BLaER1 (cell line): Measurements from ENCODE around the gene ACIN1.
A peak's percentile ranks its signal among the peaks of the same experiment; 100 is the strongest.
"Not testable (repeated sequence)": the region's sequence is repeated elsewhere in the genome, so short reads cannot be mapped to it uniquely, and the experiment has no call there.

Experiments used
- H3K27ac ChIP-seq: shearing (Covaris generic); formaldehyde crosslinking; 2 replicates; pipeline ENCODE4 v1.8.1; 2022
- H3K27me3 ChIP-seq: shearing (Covaris generic); formaldehyde crosslinking; 2 replicates; pipeline ENCODE4 v1.8.1; 2022
- H3K36me3 ChIP-seq: shearing (Covaris generic); formaldehyde crosslinking; 2 replicates; pipeline ENCODE4 v1.8.1; 2022
- H3K4me1 ChIP-seq: shearing (Covaris generic); formaldehyde crosslinking; 2 replicates; pipeline ENCODE4 v1.8.1; 2022
- H3K4me2 ChIP-seq: shearing (Covaris generic); formaldehyde crosslinking; 2 replicates; pipeline ENCODE4 v1.8.1; 2022
- H3K4me3 ChIP-seq: shearing (Covaris generic); formaldehyde crosslinking; 2 replicates; pipeline ENCODE4 v1.8.1; 2022
- H3K9ac ChIP-seq: shearing (Covaris generic); formaldehyde crosslinking; 2 replicates; pipeline ENCODE4 v1.8.1; 2022
- H3K9me3 ChIP-seq: shearing (Covaris generic); formaldehyde crosslinking; 2 replicates; pipeline ENCODE4 v1.8.1; 2022
- H4K20me1 ChIP-seq: shearing (Covaris generic); formaldehyde crosslinking; 2 replicates; pipeline ENCODE4 v1.8.1; 2022
- Cebpa-rat ChIP-seq: shearing (Covaris generic); IDR thresholded peaks from 2 replicates; pipeline ENCODE4 v1.8.1; 2022

The ACIN1 gene

DNA sequence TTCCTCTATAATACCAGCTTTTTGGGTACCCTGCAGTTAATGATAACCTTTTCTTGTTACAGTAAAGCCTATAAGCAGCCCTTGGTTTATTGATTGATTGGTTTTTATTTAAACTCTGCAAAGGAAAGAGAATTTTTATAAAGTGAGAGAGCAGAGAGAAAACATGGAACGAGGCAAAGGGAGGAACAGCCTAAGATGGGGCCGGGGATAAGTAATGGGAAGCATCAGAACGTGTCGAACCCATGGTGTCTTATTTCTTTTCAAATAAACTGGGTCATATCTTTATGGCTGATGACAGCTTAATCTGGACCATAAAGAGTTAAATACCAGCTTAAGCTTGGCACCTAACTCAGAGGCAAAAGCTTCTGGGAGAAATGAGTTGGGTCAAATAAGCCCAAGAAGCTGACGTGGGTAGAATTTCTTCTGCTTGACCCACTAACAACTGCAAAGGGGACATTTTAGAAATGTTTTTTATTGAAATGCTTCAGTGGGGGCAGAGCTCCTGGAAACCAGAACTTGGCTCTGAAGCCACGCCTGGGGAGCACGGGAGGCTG, 73.0 kb downstream of the ACIN1 start:
- no peak overlapping the region for H3K9ac ChIP-seq
- no peaks in the 10 kb centered on the region for H3K4me1 ChIP-seq
- H3K27me3 ChIP-seq, result no peaks in the 10 kb centered on the region
- H4K20me1 ChIP-seq, result peaks cover 20% of the 10 kb centered on the region; the same call in 1 of the 2 replicates
- H3K4me3 ChIP-seq, result no peak overlapping the region
- peaks cover 59% of the 10 kb centered on the region for H3K36me3 ChIP-seq
- H3K27ac ChIP-seq, result no peak overlapping the region
- no peak for TF ChIP-seq Cebpa-rat
- no peaks in the 10 kb centered on the region for H3K9me3 ChIP-seq
- H3K4me2 ChIP-seq, result no peak overlapping the region

DNA sequence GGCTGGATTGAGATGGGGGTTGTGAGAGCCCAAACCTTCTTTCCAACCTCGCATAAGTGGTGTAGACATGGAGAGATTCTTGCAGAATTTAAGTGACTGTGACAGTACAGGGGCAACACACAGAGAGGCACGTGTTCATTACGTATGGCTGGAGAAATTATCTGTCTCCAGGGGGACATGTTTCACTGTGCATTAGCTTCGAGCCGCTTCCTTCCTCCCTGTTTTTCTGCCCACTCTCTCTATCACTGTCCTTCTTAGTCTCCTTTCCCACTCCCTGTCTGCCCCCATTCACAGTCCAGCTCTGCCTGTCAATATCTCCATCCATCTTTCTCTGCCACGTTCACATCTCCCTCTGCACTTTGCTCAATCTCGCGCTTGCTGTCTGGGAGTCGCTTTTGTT, 73.5 kb downstream of the ACIN1 start:
- Histone ChIP-seq H4K20me1 (peaks cover 20% of the 10 kb centered on the region; the same call in 1 of the 2 replicates), H3K4me3 (no peak overlapping the region), H3K9me3 (no peaks in the 10 kb centered on the region), H3K4me1 (no peaks in the 10 kb centered on the region), H3K9ac (no peak overlapping the region), H3K36me3 (peaks cover 54% of the 10 kb centered on the region), H3K4me2 (no peak overlapping the region), H3K27ac (no peak overlapping the region), H3K27me3 (no peaks in the 10 kb centered on the region)
- no peak for TF ChIP-seq Cebpa-rat

DNA sequence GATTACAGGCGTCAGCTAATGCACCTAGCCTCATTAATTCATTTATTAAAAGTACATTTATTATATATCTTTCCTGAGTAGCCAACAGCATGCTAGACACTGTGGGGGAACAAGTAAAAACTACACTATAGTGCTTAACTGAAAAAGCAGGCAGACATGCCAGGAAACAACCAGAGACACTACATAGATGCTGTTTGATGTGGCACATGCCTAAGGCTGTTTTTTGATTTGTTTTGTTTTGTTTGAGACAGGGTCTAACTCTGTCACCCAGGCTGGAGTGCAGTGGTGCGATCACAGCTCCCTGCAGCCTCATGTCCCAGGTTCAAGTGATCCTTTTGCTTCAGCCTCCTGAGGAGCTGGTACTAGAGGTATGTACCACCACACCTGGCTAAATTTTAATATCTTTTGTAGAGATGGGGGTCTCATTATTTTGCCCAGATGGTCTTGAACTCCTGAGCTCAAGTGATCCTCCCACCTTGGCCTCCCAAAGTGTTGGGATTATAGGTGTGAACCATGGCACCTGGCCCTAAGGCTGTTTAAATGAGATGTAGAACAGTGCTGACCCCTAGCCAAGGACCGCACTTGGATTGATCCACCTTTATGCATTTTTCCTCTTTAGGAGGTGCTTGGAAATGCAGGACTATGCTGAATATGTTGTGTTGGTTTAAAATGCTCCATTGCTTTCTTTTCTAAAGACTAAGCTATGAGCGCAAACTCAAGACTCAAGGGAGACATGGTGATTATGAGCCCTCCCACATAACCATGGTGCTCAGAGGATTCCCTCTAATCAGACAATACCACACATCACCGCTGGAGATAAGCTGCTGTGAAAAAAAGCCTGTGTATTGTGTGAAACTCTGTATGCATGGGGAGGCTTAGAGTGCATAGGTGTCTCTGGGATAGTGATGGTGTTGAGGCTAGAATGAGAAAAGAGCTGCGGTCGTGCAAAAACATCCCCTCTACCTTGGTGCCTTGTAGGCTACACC, 74.5 kb downstream of the ACIN1 start:
- Histone ChIP-seq H3K4me2 (no peak overlapping the region), H3K9me3 (no peaks in the 10 kb centered on the region), H4K20me1 (peaks cover 17% of the 10 kb centered on the region; the same call in 1 of the 2 replicates), H3K27me3 (no peaks in the 10 kb centered on the region), H3K9ac (no peak overlapping the region), H3K4me1 (no peaks in the 10 kb centered on the region), H3K27ac (no peak overlapping the region), H3K36me3 (peaks cover 44% of the 10 kb centered on the region), H3K4me3 (no peak overlapping the region)
- no peak for TF ChIP-seq Cebpa-rat

DNA sequence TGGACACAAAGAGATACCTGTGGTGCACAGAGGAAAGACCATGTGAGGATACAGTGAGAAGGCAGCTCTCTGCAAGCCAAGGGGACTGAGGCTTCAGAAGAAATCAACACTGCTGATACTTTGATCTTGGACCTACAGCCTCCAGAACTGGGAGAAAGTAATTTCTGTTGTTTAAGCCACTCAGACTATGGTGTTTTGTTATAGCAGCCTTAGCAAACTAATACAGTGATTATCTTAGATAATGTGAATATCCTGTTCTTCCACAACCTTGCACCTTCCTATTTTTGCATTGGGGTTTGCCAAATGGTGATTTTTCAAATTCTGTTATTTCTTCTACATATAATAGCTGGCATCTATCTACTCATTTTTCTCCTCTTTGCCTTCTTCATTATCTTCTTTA, 76.8 kb downstream of the ACIN1 start:
- peaks cover 20% of the 10 kb centered on the region for H3K36me3 ChIP-seq
- no peaks in the 10 kb centered on the region for H3K27me3 ChIP-seq
- no peak overlapping the region for H3K4me2 ChIP-seq
- no peak for TF ChIP-seq Cebpa-rat
- no peaks in the 10 kb centered on the region for H3K9me3 ChIP-seq
- 0 out of 2 replicates have a peak, but pooled peaks cover 4% of the 10 kb centered on the region for H4K20me1 ChIP-seq
- H3K27ac ChIP-seq, result no peak overlapping the region
- H3K4me3 ChIP-seq, result no peak overlapping the region
- no peak overlapping the region for H3K9ac ChIP-seq
- no peaks in the 10 kb centered on the region for H3K4me1 ChIP-seq

DNA sequence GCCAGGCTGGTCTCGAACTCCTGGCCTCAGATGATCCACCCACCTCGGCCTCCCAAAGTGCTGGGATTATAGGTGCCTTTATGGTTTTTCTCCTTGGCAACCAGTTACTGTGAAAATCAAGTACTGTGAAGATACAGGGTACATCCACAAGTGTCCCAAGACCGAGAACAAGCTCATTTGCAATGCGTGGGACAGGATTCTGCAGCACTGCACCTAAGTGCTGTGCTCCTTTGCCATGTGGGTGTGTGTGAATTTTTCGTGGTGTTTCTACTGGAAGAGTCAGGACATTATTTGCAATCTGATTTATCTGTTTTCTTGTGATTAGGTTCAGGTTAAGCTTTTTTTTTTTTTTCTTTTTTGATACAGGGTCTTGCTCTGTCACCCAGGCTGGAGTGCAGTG, 77.8 kb downstream of the ACIN1 start:
- Histone ChIP-seq H3K27me3 (no peaks in the 10 kb centered on the region), H3K9me3 (no peaks in the 10 kb centered on the region), H3K36me3 (peaks cover 16% of the 10 kb centered on the region), H3K9ac (no peak overlapping the region), H3K27ac (no peak overlapping the region), H3K4me2 (no peak overlapping the region), H3K4me3 (no peak overlapping the region), H4K20me1 (0 out of 2 replicates have a peak, but pooled peaks cover under 1% of the 10 kb centered on the region), H3K4me1 (no peaks in the 10 kb centered on the region)
- no peak for TF ChIP-seq Cebpa-rat

DNA sequence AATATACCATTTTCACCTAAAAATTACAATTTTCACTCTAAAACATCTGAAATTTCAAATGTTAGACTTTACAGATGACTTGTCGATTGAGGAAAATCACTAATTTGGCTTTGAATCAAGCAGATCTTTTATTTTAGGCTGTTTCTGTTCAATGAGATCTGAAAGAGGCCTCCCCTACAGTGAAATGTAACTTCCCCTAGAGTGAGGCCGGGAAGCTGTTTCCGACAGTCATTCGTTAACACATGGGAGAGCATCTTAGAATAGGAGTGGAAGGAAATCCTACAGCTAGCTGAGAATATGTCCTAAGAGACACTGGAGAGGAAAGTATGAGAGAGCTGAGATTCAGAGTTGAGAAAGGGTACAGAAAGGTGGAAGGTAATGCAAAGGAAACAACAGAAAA, 79.3 kb downstream of the ACIN1 start:
- Histone ChIP-seq H3K27me3 (no peaks in the 10 kb centered on the region), H3K36me3 (peaks cover 4% of the 10 kb centered on the region; the same call in 1 of the 2 replicates), H3K4me3 (no peak overlapping the region), H4K20me1 (no peaks in the 10 kb centered on the region), H3K9me3 (no peaks in the 10 kb centered on the region), H3K9ac (no peak overlapping the region), H3K27ac (no peak overlapping the region), H3K4me1 (no peaks in the 10 kb centered on the region), H3K4me2 (no peak overlapping the region)
- TF ChIP-seq Cebpa-rat, result no peak

DNA sequence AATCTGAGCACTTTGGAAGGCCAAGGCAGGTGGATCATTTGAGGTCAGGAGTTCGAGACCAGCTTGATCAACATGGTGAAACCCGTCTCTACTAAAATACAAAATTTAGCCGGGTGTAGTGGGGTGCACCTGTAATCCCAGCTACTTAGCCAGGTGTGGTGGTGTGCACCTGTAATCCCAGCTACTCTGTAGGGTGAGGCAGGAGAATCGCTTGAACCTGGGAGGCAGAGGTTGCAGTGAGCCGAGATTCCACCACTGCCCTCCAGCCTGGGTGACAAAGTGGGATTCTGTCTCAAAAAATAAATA, 81.2 kb downstream of the ACIN1 start:
- H3K36me3 ChIP-seq, H3K4me2 ChIP-seq, H3K27me3 ChIP-seq, H3K27ac ChIP-seq, H4K20me1 ChIP-seq, H3K4me3 ChIP-seq, H3K9ac ChIP-seq, H3K9me3 ChIP-seq: not testable (repeated sequence)
- peaks cover 12% of the 10 kb centered on the region for H3K4me1 ChIP-seq

DNA sequence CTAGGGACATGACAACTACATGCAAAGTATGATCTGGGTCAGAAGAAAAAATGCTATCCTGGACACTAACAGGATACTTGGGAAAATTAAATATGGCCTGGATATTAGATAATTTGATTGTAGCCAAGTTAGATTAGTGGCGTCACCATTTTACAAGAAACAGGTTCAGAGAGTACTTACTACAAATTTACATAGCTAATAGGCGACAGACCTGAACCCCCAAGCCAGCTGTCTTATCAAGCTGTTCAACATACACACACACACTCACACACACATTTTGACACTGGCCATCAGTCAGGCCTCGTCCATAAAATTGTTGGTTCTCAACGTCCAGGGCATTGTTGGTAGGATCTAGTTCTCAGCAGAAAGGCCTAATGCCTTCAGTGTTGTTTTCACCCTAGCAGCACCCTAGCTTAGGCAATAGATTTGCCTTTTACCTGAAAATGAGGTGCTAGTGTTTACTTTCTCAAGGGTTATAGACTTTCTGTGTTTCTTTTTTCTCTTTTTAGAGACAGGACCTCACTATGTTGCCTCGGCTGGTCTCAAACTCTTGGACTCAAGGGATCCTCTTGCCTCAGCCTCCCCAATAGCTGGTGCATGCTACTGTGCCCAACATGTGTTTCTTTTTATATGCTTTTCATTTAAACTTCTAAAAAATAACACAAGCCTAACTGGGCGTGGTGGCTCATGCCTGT, 81.7 kb downstream of the ACIN1 start:
- Histone ChIP-seq H3K9ac (no peak overlapping the region), H3K36me3 (no peaks in the 10 kb centered on the region), H4K20me1 (no peaks in the 10 kb centered on the region), H3K4me3 (no peak overlapping the region), H3K4me2 (no peak overlapping the region), H3K27me3 (no peaks in the 10 kb centered on the region), H3K9me3 (no peaks in the 10 kb centered on the region), H3K4me1 (peaks cover 17% of the 10 kb centered on the region), H3K27ac (no peak overlapping the region)
- TF ChIP-seq Cebpa-rat, result no peak

DNA sequence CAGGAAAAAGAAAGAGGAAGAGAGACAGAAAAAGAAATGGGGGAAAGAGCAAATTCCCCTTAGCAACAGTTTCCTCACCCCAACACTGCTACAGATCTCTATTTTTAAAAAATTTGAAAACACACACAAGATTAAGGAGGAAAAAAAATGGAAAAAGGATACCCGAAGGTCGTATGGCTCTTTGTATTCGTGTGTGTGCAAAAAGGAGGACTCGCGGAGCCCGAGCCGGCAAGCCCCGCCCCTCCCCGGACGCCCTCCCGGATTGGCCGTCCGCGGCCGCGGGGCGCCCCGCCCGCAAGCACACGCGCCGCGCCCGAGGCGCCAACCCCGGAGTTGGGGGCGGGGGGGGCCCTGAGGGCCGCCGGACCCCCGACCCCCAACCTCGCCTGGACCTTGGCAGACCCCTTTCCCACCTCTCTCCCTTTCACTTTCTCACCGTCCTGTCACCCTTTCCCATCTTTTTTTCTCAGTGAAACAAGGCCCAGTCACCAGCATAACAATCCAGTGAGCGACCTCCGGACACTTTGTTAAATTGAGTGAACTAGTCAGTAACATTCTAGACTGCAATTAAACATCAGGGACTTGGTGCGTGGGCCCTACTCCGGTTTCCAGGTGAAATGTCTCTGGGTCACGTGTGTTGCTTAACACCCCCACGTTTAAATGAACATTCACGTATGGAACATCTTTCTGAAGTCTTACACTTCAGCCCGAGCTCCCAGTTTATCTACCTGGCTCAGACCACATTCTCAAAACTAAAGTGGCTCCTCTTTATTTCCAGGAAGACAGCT, 84.8 kb downstream of the ACIN1 start, which contains the start of gene C14orf93:
Gene C14orf93 (minus strand): TSS at position 205 of the 788 bp plus-strand sequence. CDS start 11,120 bp downstream, outside the sequence.
- H3K4me1 ChIP-seq, result peaks cover 41% of the 10 kb centered on the region
- no peak for TF ChIP-seq Cebpa-rat
- no peaks in the 10 kb centered on the region for H4K20me1 ChIP-seq
- H3K4me2 ChIP-seq, result peak within 1 kb of the TSS; percentile 79
- peak within 1 kb of the TSS; percentile 95 for H3K27ac ChIP-seq
- peak within 1 kb of the TSS; percentile 66 for H3K4me3 ChIP-seq
- H3K27me3 ChIP-seq, result no peaks in the 10 kb centered on the region
- no peaks in the 10 kb centered on the region for H3K9me3 ChIP-seq
- H3K9ac ChIP-seq, result peak within 1 kb of the TSS; percentile 79
- H3K36me3 ChIP-seq, result no peaks in the 10 kb centered on the region
